AG09319 (cell line): ENCODE measurements around the gene LUC7L3.
A peak's percentile ranks its signal among the peaks of the same experiment; 100 is the strongest.

Experiments
- DNase-seq: peaks from one replicate; pipeline ENCODE4 v3.0.0-alpha.2; 2010; ENCODE audit warnings: low read depth; ENCODE audit errors: extremely low read depth
- TF ChIP-seq, protein P1 (sequence below): IDR thresholded peaks from 2 replicates; pipeline ENCODE4 v1.5.1; 2011; ENCODE audit warnings: low read depth, mild to moderate bottlenecking, inconsistent platforms, low read length, moderate library complexity

The LUC7L3 gene, protein sequence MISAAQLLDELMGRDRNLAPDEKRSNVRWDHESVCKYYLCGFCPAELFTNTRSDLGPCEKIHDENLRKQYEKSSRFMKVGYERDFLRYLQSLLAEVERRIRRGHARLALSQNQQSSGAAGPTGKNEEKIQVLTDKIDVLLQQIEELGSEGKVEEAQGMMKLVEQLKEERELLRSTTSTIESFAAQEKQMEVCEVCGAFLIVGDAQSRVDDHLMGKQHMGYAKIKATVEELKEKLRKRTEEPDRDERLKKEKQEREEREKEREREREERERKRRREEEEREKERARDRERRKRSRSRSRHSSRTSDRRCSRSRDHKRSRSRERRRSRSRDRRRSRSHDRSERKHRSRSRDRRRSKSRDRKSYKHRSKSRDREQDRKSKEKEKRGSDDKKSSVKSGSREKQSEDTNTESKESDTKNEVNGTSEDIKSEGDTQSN

DNA sequence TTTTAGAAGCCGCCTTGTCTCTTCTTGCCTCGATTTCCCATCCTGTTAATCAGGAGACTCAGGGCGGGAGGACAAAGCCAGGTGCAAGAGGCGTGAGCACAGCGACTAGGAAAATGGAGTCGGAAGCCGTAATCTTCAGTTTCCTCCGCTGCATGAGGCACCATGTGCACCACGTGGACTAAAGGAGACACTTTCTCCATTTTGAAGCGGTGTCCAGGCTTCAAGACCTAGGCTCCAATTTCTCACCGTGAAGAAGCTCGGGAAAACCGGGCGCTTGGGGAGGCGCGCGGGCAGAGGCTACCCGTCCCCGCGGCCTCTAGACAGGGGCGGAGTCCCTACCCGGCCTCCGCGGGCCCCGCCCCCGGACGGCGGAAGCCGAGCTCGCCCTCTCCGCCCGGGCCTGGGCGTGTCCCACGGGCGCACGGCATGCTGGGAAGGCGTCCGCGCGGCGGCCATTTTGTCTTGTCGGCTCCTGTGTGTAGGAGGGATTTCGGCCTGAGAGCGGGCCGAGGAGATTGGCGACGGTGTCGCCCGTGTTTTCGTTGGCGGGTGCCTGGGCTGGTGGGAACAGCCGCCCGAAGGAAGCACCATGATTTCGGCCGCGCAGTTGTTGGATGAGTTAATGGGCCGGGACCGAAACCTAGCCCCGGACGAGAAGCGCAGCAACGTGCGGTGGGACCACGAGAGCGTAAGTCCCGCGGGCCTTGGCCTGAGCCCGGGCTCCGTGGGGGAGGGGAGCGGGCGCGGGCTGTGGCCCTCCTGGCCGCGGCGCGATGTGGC lies at the start of gene LUC7L3:
TSS of gene LUC7L3 (plus strand) at position 460 of the 780 bp plus-strand sequence. CDS start at position 590, 130 bp downstream.
- TF ChIP-seq, protein P1, sequence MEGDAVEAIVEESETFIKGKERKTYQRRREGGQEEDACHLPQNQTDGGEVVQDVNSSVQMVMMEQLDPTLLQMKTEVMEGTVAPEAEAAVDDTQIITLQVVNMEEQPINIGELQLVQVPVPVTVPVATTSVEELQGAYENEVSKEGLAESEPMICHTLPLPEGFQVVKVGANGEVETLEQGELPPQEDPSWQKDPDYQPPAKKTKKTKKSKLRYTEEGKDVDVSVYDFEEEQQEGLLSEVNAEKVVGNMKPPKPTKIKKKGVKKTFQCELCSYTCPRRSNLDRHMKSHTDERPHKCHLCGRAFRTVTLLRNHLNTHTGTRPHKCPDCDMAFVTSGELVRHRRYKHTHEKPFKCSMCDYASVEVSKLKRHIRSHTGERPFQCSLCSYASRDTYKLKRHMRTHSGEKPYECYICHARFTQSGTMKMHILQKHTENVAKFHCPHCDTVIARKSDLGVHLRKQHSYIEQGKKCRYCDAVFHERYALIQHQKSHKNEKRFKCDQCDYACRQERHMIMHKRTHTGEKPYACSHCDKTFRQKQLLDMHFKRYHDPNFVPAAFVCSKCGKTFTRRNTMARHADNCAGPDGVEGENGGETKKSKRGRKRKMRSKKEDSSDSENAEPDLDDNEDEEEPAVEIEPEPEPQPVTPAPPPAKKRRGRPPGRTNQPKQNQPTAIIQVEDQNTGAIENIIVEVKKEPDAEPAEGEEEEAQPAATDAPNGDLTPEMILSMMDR, result no peak
- peak; percentile 83 for DNase-seq

DNA sequence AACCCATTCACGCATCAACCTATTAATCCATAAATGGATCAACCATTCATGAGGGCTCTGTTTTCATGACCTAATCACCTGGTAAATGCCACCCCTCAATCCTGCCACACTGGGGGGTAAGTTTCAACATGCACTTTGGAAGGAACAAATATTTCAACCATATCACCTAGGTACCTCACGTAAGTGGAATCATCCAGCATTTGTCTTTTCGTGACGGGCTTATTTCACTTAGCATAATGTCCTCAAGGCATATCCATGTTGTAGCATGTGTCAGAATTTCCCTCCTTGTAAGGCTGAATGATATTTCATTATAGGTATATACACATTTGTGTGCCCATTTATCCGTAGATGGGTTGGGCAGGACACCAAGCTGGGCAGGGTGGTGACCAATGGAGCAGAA lies 47.3 kb upstream of the LUC7L3 start:
- TF ChIP-seq, protein P1, result no peak

DNA sequence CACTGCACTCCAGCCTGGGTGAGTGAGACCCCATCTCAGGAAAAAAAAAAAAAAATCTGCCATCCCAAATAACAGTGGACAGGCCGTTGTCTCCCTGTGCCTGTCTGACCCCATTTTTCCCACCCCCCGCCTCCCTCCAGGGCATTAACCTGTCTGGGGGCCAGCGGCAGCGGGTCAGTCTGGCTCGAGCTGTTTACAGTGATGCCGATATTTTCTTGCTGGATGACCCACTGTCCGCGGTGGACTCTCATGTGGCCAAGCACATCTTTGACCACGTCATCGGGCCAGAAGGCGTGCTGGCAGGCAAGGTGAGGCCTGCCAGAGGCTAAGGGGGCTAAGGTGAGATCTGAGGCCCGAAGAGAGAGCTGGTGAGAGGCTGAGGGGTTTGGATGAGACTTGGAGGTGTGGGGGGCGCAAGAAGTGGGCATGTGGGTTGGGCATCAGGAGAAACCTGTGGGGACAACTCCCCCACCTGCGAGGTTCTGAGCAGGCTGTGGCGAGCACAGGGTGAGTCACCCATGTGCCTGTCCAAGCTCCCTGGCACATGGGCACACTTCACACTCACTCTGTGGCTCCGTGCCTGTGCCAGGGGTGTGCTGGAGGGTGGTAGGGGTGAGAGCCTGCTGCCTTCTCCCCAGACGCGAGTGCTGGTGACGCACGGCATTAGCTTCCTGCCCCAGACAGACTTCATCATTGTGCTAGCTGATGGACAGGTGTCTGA lies 46.4 kb upstream of the LUC7L3 start:
- TF ChIP-seq, protein P1, result no peak
- DNase-seq, result no peak

More for the DNA sequence above, 47.3 kb upstream of the LUC7L3 start:
- DNase-seq, result no peak

DNA sequence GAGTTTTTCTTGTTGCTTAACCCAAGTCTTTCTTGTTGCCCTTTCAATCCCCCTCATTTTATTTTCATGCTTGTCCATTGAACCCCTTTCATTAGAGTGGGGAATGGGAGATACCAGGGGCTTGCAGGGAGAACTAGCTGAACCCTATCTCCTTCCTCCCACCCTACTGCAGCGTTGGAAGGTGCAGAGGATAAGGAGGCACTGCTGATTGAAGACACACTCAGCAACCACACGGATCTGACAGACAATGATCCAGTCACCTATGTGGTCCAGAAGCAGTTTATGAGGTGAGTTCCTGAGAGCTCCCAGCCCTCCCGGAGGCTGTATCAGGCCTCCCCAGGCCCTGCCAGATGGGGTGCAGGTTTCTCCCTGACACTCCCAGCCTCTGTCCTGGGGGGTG lies 44.2 kb upstream of the LUC7L3 start:
- TF ChIP-seq, protein P1, result no peak
- no peak for DNase-seq

DNA sequence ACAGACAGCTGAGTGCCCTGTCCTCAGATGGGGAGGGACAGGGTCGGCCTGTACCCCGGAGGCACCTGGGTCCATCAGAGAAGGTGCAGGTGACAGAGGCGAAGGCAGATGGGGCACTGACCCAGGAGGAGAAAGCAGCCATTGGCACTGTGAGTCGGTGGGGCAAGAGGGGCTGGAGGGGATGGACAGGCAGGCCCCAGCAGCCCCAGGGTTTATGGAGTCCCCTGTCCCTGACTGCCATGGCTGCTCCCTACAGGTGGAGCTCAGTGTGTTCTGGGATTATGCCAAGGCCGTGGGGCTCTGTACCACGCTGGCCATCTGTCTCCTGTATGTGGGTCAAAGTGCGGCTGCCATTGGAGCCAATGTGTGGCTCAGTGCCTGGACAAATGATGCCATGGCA lies 43.8 kb upstream of the LUC7L3 start:
- DNase-seq, result no peak

DNA sequence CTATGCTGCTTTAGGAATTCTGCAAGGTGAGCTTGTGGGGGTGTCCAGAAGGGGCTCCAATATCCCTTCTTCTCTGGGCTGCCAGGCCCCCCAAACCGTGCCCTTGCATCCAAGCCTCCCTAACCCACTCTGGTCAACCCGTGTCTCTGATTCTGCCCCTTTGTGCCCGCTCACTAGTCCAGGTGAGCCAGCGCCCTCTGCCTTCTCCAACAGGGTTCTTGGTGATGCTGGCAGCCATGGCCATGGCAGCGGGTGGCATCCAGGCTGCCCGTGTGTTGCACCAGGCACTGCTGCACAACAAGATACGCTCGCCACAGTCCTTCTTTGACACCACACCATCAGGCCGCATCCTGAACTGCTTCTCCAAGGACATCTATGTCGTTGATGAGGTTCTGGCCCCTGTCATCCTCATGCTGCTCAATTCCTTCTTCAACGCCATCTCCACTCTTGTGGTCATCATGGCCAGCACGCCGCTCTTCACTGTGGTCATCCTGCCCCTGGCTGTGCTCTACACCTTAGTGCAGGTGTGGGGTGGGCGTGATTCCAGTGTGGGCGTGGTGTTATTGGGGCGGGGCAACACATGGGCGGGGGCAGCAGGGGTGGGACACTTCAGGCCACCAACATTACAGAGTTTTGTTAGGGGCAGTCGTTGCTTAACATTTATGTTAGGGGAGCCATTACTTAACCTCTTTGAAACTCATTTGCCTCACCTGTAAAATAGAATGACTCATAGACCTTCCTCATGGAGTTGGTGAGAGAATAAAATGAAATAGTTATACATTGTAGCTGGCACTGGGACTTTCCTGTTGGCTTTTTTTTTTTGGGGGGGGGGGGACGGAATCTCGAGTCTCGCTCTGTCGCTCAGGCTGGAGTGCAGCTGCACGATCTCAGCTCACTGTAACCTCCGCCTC lies 43.1 kb upstream of the LUC7L3 start:
- no peak for DNase-seq
- TF ChIP-seq, protein P1, result no peak

More for the DNA sequence above, 43.8 kb upstream of the LUC7L3 start:
- TF ChIP-seq, protein P1, result no peak
